Omental fat pad (tissue), 4 donors: ENCODE data around the gene NPPB. TPM values are rescaled to one million over a fixed set of nuclear protein-coding genes. Genes with fewer than 3 reads are reported as not detected.

Experiments
- ATAC-seq: fragments of 150-250 bp; one replicate; pipeline ENCODE4 v1.9.1; 2016; ENCODE audit warnings: mild to moderate bottlenecking, moderate library complexity; ENCODE audit not compliant: low FRiP score
- DNase-seq: peaks from one replicate; pipeline ENCODE4 v3.0.0-alpha.2; 2019; ENCODE audit warnings: low spot score
- CTCF ChIP-seq, 3 donors: fragments of 450-650 bp; IDR thresholded peaks; one replicate each; pipeline ENCODE4 v1.5.1; 2016 to 2017; ENCODE audit warnings: antibody characterized with exemption in 3 of 3, mild to moderate bottlenecking in 3 of 3, moderate library complexity in 2 of 3
- total RNA-seq, 4 donors: library from RNA; depleted of rRNA; stranded (reverse); fragments of >200 nt; gene quantifications; one replicate each; pipeline ENCODE4 v1.1.0, GENCODE V29; 2016

NPPB gene
- total RNA-seq, 4 donors from 2014 or later, result not detected

- no peak for ATAC-seq
- TF ChIP-seq CTCF (IDR thresholded peaks at IDR 0.05), result no peak
- no peak for DNase-seq
Measured at GRCh38 chr1:11847667-11848372, 10.9 kb downstream of the NPPB start, which contains the start of gene NPPA. Gene NPPA, minus strand, starts transcription at chr1:11847783. Its CDS starts 99 bp downstream, at chr1:11847684.

GRCh38 chr1:11845641-11846335 is 13.0 kb downstream of the NPPB start:
- no peak for ATAC-seq
- no peak for TF ChIP-seq CTCF (IDR thresholded peaks at IDR 0.05)
- no peak for DNase-seq

GRCh38 chr1:11842154-11843041 is 16.3 kb downstream of the NPPB start:
- no peak for DNase-seq
- TF ChIP-seq CTCF (IDR thresholded peaks at IDR 0.05), result no peak
- no peak for ATAC-seq

- DNase-seq (no peak), ATAC-seq (no peak)
- TF ChIP-seq CTCF (IDR thresholded peaks at IDR 0.05), result no peak
Measured at GRCh38 chr1:11841245-11842153, 17.2 kb downstream of the NPPB start.

- no peak for DNase-seq
- no peak for TF ChIP-seq CTCF (IDR thresholded peaks at IDR 0.05)
- ATAC-seq, result no peak
Measured at GRCh38 chr1:11839727-11840705, 18.7 kb downstream of the NPPB start.
